ENCODE measurements around the gene INCA1. TPM values are rescaled to one million over a fixed set of nuclear protein-coding genes. Genes with fewer than 3 reads are reported as not detected.
A peak's percentile ranks its signal among the peaks of the same experiment; 100 is the strongest.
"Not testable (repeated sequence)": the region's sequence is repeated elsewhere in the genome, so short reads cannot be mapped to it uniquely, and the experiment has no call there.

INCA1 gene
- total RNA-seq, 2 donors from 2014 or later, result 1.2 TPM; not detected in 1

DNA sequence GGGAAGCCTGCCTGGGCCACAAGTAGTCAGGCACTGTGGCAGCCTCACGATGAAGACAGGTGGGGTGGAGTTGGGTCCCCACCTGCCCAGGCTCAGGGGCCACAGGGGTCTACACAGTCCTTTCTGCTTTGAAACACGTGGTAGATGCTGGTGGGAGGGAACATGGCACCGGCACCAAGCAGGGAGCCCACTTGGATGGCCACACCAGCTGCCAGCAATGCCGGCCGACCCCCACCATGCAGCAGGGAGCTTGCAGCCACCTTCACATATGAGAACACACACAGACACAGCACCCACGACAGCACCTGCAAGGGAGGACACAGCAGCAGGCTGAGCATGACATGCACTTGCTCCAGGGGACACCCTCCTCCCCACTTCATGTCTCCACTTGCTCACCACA is 35.5 kb upstream of the INCA1 start:
- Histone ChIP-seq H3K4me1 (ENCODE audit: control insufficient read depth in 1 of 2, low read depth in 2 of 2) (no peaks in the 10 kb centered on the region), H3K9me3 (no peaks in the 10 kb centered on the region), H3K27me3 (replicated peaks; ENCODE audit: insufficient read depth) (no peaks in the 10 kb centered on the region), H3K4me3 (no peak overlapping the region), H3K36me3 (no peaks in the 10 kb centered on the region), H3K27ac (no peak overlapping the region)
- DNase-seq (ENCODE audit: low spot score) (no peak), ATAC-seq (ENCODE audit: insufficient number of reproducible peaks, low FRiP score, low read depth) (no peak)
- TF ChIP-seq, protein P1, sequence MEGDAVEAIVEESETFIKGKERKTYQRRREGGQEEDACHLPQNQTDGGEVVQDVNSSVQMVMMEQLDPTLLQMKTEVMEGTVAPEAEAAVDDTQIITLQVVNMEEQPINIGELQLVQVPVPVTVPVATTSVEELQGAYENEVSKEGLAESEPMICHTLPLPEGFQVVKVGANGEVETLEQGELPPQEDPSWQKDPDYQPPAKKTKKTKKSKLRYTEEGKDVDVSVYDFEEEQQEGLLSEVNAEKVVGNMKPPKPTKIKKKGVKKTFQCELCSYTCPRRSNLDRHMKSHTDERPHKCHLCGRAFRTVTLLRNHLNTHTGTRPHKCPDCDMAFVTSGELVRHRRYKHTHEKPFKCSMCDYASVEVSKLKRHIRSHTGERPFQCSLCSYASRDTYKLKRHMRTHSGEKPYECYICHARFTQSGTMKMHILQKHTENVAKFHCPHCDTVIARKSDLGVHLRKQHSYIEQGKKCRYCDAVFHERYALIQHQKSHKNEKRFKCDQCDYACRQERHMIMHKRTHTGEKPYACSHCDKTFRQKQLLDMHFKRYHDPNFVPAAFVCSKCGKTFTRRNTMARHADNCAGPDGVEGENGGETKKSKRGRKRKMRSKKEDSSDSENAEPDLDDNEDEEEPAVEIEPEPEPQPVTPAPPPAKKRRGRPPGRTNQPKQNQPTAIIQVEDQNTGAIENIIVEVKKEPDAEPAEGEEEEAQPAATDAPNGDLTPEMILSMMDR (IDR thresholded peaks at IDR 0.05), result no peak

DNA sequence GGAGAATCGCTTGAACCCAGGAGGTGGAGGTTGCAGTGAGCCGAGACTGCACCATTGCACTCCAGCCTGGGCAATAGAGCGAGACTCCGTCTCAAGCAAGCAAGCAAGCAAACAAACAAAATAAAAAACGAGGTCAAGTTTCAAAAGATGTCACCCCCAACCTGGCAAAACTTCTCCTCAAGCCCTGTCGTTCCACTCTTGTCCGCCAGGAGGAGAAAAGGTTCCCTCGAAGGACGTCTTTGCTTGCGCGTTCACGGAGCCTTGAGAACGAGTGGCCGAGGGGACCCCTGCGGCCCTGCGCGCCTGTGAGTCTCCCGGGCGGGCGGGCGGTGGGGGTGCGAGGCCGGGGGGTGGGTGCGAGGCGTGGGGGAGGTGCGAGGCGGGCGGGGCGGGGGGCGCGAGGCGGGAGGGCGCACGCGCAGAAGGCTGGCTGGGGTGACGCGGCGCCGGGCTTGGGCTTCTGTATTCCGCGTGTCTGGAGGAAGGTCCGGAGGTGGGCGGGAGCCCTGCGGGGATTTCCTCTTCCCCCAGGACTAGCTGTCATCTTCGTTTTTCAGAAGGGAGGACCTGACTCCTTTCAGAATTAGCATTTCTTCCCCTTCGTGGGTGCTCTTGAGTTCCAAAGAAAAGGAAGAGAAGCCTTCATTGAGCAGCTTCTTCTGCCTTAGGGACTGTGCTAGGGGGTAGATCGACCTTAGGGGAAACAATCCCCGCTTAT is 34.2 kb upstream of the INCA1 start:
- Histone ChIP-seq H3K27me3 (replicated peaks; ENCODE audit: insufficient read depth) (no peaks in the 10 kb centered on the region), H3K9me3 (no peaks in the 10 kb centered on the region), H3K36me3 (no peaks in the 10 kb centered on the region), H3K27ac (no peak overlapping the region), H3K4me3 (peak overlapping the region; percentile 72), H3K4me1 (ENCODE audit: control insufficient read depth in 1 of 2, low read depth in 2 of 2) (no peaks in the 10 kb centered on the region)
- DNase-seq (ENCODE audit: low spot score), result peak; percentile 51
- TF ChIP-seq, protein P1 (IDR thresholded peaks at IDR 0.05), result peak; percentile 85
- no peak for ATAC-seq (ENCODE audit: insufficient number of reproducible peaks, low FRiP score, low read depth)

DNA sequence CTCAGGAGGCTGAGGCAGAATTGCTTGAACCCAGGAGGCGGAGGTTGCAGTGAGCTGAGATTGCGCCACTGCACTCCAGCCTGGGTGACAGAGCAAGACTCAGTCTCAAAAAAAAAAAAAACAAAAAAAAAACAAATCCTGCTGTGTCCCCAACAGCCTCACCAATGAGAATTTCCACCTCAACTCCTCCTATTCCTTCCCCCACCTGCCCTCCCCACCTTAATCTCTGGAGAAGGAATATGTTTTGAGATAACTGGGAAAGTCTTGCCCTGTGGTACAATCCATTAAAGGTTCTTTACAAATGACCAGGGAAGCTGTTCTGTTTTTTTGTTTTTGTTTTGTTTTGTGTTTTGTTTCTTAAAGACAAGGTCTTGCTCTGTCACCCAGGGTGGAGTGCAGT is 32.8 kb upstream of the INCA1 start:
- H3K4me3 ChIP-seq; H3K36me3 ChIP-seq; H3K27me3 ChIP-seq (replicated peaks; ENCODE audit: insufficient read depth); DNase-seq (ENCODE audit: low spot score); H3K27ac ChIP-seq; ATAC-seq (ENCODE audit: insufficient number of reproducible peaks, low FRiP score, low read depth); H3K4me1 ChIP-seq (ENCODE audit: control insufficient read depth in 1 of 2, low read depth in 2 of 2); H3K9me3 ChIP-seq: not testable (repeated sequence)

DNA sequence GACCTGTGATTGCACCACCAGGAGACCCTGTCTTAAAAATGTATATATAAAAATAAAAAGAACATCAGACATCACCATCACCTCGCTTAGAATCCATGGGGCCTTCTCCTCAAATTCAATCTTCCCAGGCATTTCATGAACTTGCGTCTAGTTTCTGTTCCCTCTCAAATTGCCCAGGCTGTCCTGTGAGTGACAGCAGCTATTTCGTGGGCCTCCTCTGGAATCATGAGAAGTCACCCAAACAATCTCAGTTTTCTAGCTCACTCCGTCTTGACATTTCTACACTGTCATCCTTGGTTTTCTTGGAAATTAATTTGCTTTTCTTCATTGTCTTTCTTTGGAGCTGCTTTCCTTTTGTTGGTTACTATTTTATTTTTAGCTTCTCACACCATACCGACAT is 30.6 kb upstream of the INCA1 start:
- ATAC-seq (ENCODE audit: insufficient number of reproducible peaks, low FRiP score, low read depth), result no peak
- Histone ChIP-seq H3K27ac (no peak overlapping the region), H3K36me3 (peaks cover 11% of the 10 kb centered on the region), H3K4me3 (no peak overlapping the region), H3K27me3 (replicated peaks; ENCODE audit: insufficient read depth) (no peaks in the 10 kb centered on the region), H3K4me1 (ENCODE audit: control insufficient read depth in 1 of 2, low read depth in 2 of 2) (no peaks in the 10 kb centered on the region), H3K9me3 (no peaks in the 10 kb centered on the region)
- DNase-seq (ENCODE audit: low spot score), result no peak
- TF ChIP-seq, protein P1 (IDR thresholded peaks at IDR 0.05), result no peak

DNA sequence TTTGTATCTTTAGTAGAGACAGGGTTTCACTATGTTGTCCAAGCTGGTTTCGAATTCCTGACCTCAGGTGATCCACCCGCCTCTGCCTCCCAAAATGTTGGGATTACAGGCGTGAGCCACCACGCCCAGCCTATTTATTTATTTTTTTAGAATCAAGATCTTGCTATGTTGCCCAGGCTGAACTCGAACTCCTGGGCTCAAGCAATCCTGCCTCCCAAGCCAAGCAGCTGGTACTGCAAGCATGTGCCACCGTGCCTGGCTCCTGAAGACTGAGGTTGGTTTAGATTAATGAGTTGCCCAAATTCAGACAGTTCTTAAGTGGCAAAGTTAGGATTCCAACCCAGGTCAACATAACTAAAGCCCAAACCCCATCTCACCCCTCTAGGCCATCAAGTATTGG is 30.0 kb upstream of the INCA1 start:
- ATAC-seq (ENCODE audit: insufficient number of reproducible peaks, low FRiP score, low read depth) (no peak), DNase-seq (ENCODE audit: low spot score) (no peak)
- H3K4me1 ChIP-seq (ENCODE audit: control insufficient read depth in 1 of 2, low read depth in 2 of 2), result no peaks in the 10 kb centered on the region
- H3K27me3 ChIP-seq (replicated peaks; ENCODE audit: insufficient read depth), result no peaks in the 10 kb centered on the region
- no peaks in the 10 kb centered on the region for H3K9me3 ChIP-seq
- TF ChIP-seq, protein P1 (IDR thresholded peaks at IDR 0.05), result no peak
- peaks cover 18% of the 10 kb centered on the region for H3K36me3 ChIP-seq
- H3K27ac ChIP-seq, result no peak overlapping the region
- H3K4me3 ChIP-seq, result no peak overlapping the region

DNA sequence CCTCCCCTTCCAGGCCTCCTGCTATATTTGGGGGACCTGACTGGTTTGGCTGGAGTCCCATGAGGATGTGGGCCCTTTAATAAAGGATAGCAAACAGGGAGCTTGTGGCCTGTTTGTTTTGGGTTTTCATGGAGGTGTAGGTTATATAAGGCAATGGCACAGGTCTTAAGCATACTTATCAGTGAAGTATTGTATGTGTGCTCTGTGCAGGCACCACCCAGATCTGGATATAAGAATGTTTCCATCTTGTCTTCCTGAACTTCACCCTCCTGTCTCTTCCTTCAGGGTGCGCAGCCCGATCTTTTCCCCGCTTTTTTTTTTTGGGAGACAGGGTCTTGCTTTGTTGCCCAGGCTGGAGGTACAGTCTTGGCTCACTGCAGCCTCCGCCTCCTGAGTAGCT is 27.3 kb upstream of the INCA1 start:
- H3K27me3 ChIP-seq (replicated peaks; ENCODE audit: insufficient read depth), result no peaks in the 10 kb centered on the region
- no peaks in the 10 kb centered on the region for H3K4me1 ChIP-seq (ENCODE audit: control insufficient read depth in 1 of 2, low read depth in 2 of 2)
- no peak overlapping the region for H3K27ac ChIP-seq
- TF ChIP-seq, protein P1 (IDR thresholded peaks at IDR 0.05), result no peak
- no peak overlapping the region for H3K4me3 ChIP-seq
- DNase-seq (ENCODE audit: low spot score) (no peak), ATAC-seq (ENCODE audit: insufficient number of reproducible peaks, low FRiP score, low read depth) (no peak)
- H3K36me3 ChIP-seq, result peaks cover 42% of the 10 kb centered on the region
- H3K9me3 ChIP-seq, result no peaks in the 10 kb centered on the region

Data from thoracic aorta (tissue), 2 donors.